GM18858 (cell line): ENCODE results near the gene RFX3.

ENCODE experiments used
- ATAC-seq: cut with Tn5 transposase; IDR thresholded peaks from one replicate; pipeline ENCODE4 v1.9.1; 2021; ENCODE audit not compliant: unreplicated experiment

Gene RFX3

GRCh38 chr9:3435732-3436131 is 90.1 kb downstream of the RFX3 start:
- ATAC-seq = no peak

GRCh38 chr9:3434594-3434993 is 91.2 kb downstream of the RFX3 start:
- ATAC-seq = no peak

GRCh38 chr9:3433754-3434153 is 92.0 kb downstream of the RFX3 start:
- ATAC-seq = no peak

GRCh38 chr9:3433066-3433465 is 92.7 kb downstream of the RFX3 start:
- ATAC-seq = no peak

GRCh38 chr9:3431890-3432289 is 93.9 kb downstream of the RFX3 start:
- ATAC-seq = no peak

GRCh38 chr9:3419893-3420292 is 105.9 kb downstream of the RFX3 start:
- no peak for ATAC-seq

GRCh38 chr9:3415906-3416305 is 109.9 kb downstream of the RFX3 start:
- ATAC-seq = no peak

- ATAC-seq = no peak
These were observed 111.8 kb downstream of the RFX3 start for GRCh38 chr9:3413984-3414383.

- no peak for ATAC-seq
These were observed 115.3 kb downstream of the RFX3 start for GRCh38 chr9:3410461-3410860.

GRCh38 chr9:3409453-3409852 is 116.3 kb downstream of the RFX3 start:
- ATAC-seq = no peak

GRCh38 chr9:3403315-3403714 is 122.5 kb downstream of the RFX3 start:
- no peak for ATAC-seq

GRCh38 chr9:3401221-3401954 is 124.4 kb downstream of the RFX3 start:
- ATAC-seq = no peak

GRCh38 chr9:3398232-3398648 is 127.6 kb downstream of the RFX3 start:
- ATAC-seq = peak; percentile 64

- ATAC-seq = peak; percentile 17
These were observed 128.0 kb downstream of the RFX3 start for GRCh38 chr9:3397766-3398165.

- no peak for ATAC-seq
These were observed 134.4 kb downstream of the RFX3 start for GRCh38 chr9:3391414-3391813.

- no peak for ATAC-seq
These were observed 139.0 kb downstream of the RFX3 start for GRCh38 chr9:3386753-3387152.

- peak; percentile 93 for ATAC-seq
These were observed 139.9 kb downstream of the RFX3 start for GRCh38 chr9:3385871-3386270.

- ATAC-seq = no peak
These were observed 154.0 kb downstream of the RFX3 start for GRCh38 chr9:3371842-3372241.

- ATAC-seq = no peak
These were observed 155.1 kb downstream of the RFX3 start for GRCh38 chr9:3370715-3371114.

- no peak for ATAC-seq
These were observed 158.6 kb downstream of the RFX3 start for GRCh38 chr9:3367185-3367584.

GRCh38 chr9:3361689-3362392 is 164.0 kb downstream of the RFX3 start:
- ATAC-seq = no peak

- no peak for ATAC-seq
These were observed 164.7 kb downstream of the RFX3 start for GRCh38 chr9:3361116-3361515.

- ATAC-seq = no peak
These were observed 165.6 kb downstream of the RFX3 start for GRCh38 chr9:3360245-3360644.
